Urinary bladder (tissue), 4 donors: Measurements from ENCODE around the gene LIF. TPM values are rescaled to one million over a fixed set of nuclear protein-coding genes. Genes with fewer than 3 reads are reported as not detected.
A peak's percentile ranks its signal among the peaks of the same experiment; 100 is the strongest.

Experiments
- DNase-seq: peaks from one replicate; pipeline ENCODE4 v3.0.0-alpha.2; 2015; ENCODE audit errors: extremely low spot score
- H3K27ac ChIP-seq: one replicate; pipeline ENCODE4 v1.5.1; 2013; ENCODE audit warnings: low read depth, mild to moderate bottlenecking, moderate library complexity
- H3K36me3 ChIP-seq: one replicate; pipeline ENCODE4 v1.6.1; 2013; ENCODE audit warnings: mild to moderate bottlenecking, moderate library complexity; ENCODE audit not compliant: insufficient read depth
- H3K4me1 ChIP-seq: one replicate; pipeline ENCODE4 v1.6.1; 2013; ENCODE audit warnings: mild to moderate bottlenecking, moderate library complexity; ENCODE audit not compliant: insufficient read depth
- H3K4me3 ChIP-seq: one replicate; pipeline ENCODE4 v1.5.1; 2013; ENCODE audit warnings: low read depth, low read length
- WGBS: extraction: QIAGEN DNeasy Blood & Tissue Kit; methylation state at CpG from one replicate; pipeline ENCODE4 v1.1.7; 2013; 5-methylcytosine and 5-hydroxymethylcytosine counted together
- polyA plus RNA-seq: library from polyadenylated mRNA; stranded (reverse); fragments of 200-250 nt; gene quantifications from one replicate; pipeline ENCODE4 v1.2.3, GENCODE V29; 2013
- total RNA-seq: library from RNA; depleted of rRNA; stranded (reverse); fragments of >200 nt; gene quantifications from one replicate; pipeline ENCODE4 v1.2.3, GENCODE V29; 2014
- donor health status: healthy with polysubstance abuse.
- donor health status: healthy.

The LIF gene
- total and polyA plus RNA-seq, 2 donors: 1.1 to 4.8 TPM

- WGBS: 88% methylated on average over 9 of the region's 9 CpGs
- no peak overlapping the region for H3K27ac ChIP-seq
- no peak for DNase-seq
- H3K4me1 ChIP-seq: no peaks in the 10 kb centered on the region
- no peak overlapping the region for H3K4me3 ChIP-seq
- no peaks in the 10 kb centered on the region for H3K36me3 ChIP-seq
Observed at GRCh38 chr22:30265131-30265720, 18.7 kb upstream of the LIF start.

- Histone ChIP-seq H3K4me3 (no peak overlapping the region), H3K36me3 (no peaks in the 10 kb centered on the region), H3K4me1 (no peaks in the 10 kb centered on the region), H3K27ac (no peak overlapping the region)
- 85% methylated on average over 17 of the region's 17 CpGs for WGBS
- no peak for DNase-seq
Observed at GRCh38 chr22:30263883-30264282, 17.3 kb upstream of the LIF start.

- DNase-seq: no peak
- no peak overlapping the region for H3K4me3 ChIP-seq
- H3K27ac ChIP-seq: no peak overlapping the region
Observed at GRCh38 chr22:30262917-30263741, 16.6 kb upstream of the LIF start.

GRCh38 chr22:30262112-30262511 is 15.6 kb upstream of the LIF start:
- WGBS: 89% methylated on average over 4 of the region's 4 CpGs
- Histone ChIP-seq H3K27ac (no peak overlapping the region), H3K36me3 (no peaks in the 10 kb centered on the region), H3K4me3 (no peak overlapping the region), H3K4me1 (no peaks in the 10 kb centered on the region)
- DNase-seq: no peak

More at GRCh38 chr22:30262917-30263741, 16.6 kb upstream of the LIF start:
- 29% methylated on average over 27 of the region's 27 CpGs for WGBS
- H3K36me3 ChIP-seq: no peaks in the 10 kb centered on the region
- H3K4me1 ChIP-seq: no peaks in the 10 kb centered on the region

DNA sequence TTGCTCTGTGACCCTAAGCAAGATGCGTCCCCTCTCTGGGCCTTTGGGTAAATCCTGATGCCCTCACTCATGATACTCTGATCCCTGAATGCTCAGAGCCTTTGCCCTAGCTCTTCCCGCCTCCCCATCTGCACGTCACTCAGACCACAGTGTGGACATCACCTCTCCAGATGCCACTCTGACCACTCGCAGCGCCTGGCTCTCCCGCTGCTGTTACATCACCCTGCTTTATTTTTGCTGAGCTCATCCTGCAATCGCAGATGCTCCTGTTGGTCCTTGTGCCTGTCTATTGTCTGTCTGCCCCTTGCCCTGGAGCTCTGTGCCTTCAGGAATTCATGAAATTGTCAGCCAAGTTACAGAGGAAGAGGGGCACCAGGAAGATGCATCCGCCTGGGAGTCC is 14.6 kb upstream of the LIF start:
- Histone ChIP-seq H3K4me1 (no peaks in the 10 kb centered on the region), H3K4me3 (no peak overlapping the region), H3K36me3 (no peaks in the 10 kb centered on the region), H3K27ac (no peak overlapping the region)
- WGBS: 86% methylated on average over 8 of the region's 8 CpGs
- DNase-seq: no peak

DNA sequence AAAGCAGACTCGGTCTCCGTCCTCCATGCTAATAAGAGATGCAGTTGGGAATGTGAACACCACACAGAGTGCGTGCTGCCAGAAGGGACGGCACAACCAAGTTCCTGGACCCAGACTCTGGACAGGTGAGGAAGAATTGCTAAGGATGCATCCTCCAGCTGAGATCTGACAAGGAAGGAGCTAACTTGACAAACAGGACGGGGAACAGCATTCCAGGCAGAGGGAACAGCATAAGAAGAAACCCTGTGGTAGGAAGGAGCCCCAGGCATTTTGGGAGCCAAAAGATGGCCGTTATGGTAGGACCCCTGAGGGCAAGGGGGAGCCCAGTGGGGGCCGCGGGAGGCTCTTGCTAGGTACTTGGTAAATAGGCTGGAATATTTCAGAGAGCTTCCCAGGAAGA is 14.1 kb upstream of the LIF start:
- no peak for DNase-seq
- Histone ChIP-seq H3K27ac (no peak overlapping the region), H3K4me1 (no peaks in the 10 kb centered on the region), H3K36me3 (no peaks in the 10 kb centered on the region), H3K4me3 (no peak overlapping the region)
- WGBS: 86% methylated on average over 8 of the region's 8 CpGs

DNA sequence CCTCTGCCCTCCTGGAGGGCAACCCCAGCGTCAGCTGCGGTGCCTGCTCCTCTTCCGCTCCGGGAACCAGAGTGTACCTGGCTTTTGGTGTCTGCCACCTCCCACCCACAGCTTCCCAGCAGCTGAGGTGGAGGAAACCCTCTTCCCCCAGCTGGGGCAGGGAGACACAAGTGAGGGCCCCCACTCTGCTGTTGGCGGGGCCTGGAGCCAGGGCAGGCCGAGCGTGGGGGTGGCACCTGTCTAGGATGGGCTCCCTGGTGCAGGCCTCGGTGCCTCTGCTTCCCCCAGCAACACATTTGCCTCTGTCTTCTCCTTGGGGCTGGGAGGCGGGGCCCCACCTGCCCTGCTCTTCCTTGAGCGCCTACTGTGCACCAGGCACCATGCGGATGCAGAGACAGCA is 13.7 kb upstream of the LIF start:
- H3K4me3 ChIP-seq: no peak overlapping the region
- H3K27ac ChIP-seq: no peak overlapping the region
- 91% methylated on average over 11 of the region's 11 CpGs for WGBS
- DNase-seq: no peak
- no peaks in the 10 kb centered on the region for H3K4me1 ChIP-seq
- H3K36me3 ChIP-seq: no peaks in the 10 kb centered on the region

- Histone ChIP-seq H3K36me3 (no peaks in the 10 kb centered on the region), H3K27ac (no peak overlapping the region), H3K4me3 (no peak overlapping the region), H3K4me1 (no peaks in the 10 kb centered on the region)
- no peak for DNase-seq
- 65% methylated on average over 6 of the region's 6 CpGs for WGBS
Observed at GRCh38 chr22:30254314-30254713, 7.8 kb upstream of the LIF start.

GRCh38 chr22:30253205-30253852 is 6.8 kb upstream of the LIF start:
- H3K4me3 ChIP-seq: no peak overlapping the region
- H3K36me3 ChIP-seq: no peaks in the 10 kb centered on the region
- 23% methylated on average over 22 of the region's 22 CpGs for WGBS
- no peaks in the 10 kb centered on the region for H3K4me1 ChIP-seq
- DNase-seq: peak; percentile 77
- no peak overlapping the region for H3K27ac ChIP-seq

GRCh38 chr22:30252411-30253204 is 6.0 kb upstream of the LIF start:
- Histone ChIP-seq H3K4me1 (no peaks in the 10 kb centered on the region), H3K36me3 (no peaks in the 10 kb centered on the region), H3K4me3 (no peak overlapping the region), H3K27ac (no peak overlapping the region)
- no peak for DNase-seq
- 69% methylated on average over 22 of the region's 22 CpGs for WGBS

GRCh38 chr22:30251711-30252110 is 5.2 kb upstream of the LIF start:
- H3K4me3 ChIP-seq: no peak overlapping the region
- H3K4me1 ChIP-seq: no peaks in the 10 kb centered on the region
- no peaks in the 10 kb centered on the region for H3K36me3 ChIP-seq
- no peak overlapping the region for H3K27ac ChIP-seq
- WGBS: 71% methylated on average over 10 of the region's 10 CpGs
- no peak for DNase-seq

DNA sequence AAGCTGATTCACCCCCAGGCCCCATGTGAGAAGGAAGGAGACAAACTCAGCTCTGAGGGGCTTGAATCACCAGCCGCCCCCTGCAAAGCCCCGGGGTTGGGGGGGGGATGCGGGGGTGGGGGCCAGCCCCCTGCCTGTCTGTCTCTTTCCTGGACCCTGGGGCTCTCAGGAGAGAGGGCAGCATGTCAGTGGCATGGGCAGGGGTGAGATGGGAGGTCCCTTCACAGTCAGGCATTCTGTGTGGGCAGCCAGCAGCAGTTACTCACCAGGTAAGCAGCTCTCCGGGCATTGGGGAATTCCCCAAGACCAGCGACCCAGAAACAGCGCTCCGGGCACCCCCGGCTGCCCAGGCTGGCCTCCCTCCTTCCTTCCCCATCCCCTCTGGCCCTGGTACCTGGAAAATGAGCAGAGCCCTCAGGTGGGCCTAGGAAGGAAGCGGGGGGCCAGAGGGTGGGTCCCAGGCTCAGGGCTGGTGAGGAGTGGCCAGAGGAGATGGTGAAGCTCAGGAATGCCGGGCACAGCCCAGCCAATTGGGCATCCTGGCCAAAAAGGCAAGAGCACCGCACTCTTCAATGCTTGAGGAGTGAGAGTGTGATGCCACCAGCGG is 4.2 kb upstream of the LIF start:
- no peak overlapping the region for H3K4me3 ChIP-seq
- 79% methylated on average over 12 of the region's 12 CpGs for whole genome bisulfite sequencing
- H3K4me1 ChIP-seq: no peaks in the 10 kb centered on the region
- no peak overlapping the region for H3K27ac ChIP-seq
- DNase-seq: no peak
- H3K36me3 ChIP-seq: no peaks in the 10 kb centered on the region

- Histone ChIP-seq H3K4me1 (no peaks in the 10 kb centered on the region), H3K36me3 (no peaks in the 10 kb centered on the region), H3K27ac (no peak overlapping the region), H3K4me3 (no peak overlapping the region)
- WGBS: 93% methylated on average over 3 of the region's 3 CpGs
- DNase-seq: no peak
Observed at GRCh38 chr22:30250039-30250565, 3.5 kb upstream of the LIF start.
